Measurements from ENCODE around the gene CFAP74. TPM values are rescaled to one million over a fixed set of nuclear protein-coding genes. Genes with fewer than 3 reads are reported as not detected.

The CFAP74 gene
- total and polyA plus RNA-seq, 9 of the 15 experiments (the other 6 are each of a cell fraction or from before 2014, with no cell fraction given) = 0.03 to 0.15 (median 0.05) TPM; not detected in 6

GRCh38 chr1:1891349-1892078 is 112.1 kb downstream of the CFAP74 start (continued):
- peak in 1 of 2 experiments; percentile 49; a peak in 1 of 4 replicates for TF ChIP-seq MNT (conservative IDR thresholded peaks at IDR 0.05)
- TF ChIP-seq HMGXB4 (CRISPR knock-in tag; IDR thresholded peaks at IDR 0.05) = peak; percentile 41; the same call in 1 of the 2 replicates
- peak; percentile 83 for TF ChIP-seq POLR2A (conservative IDR thresholded peaks at IDR 0.05)
- peak; percentile 18 for TF ChIP-seq HMGN3 (IDR thresholded peaks at IDR 0.05; ENCODE audit: borderline replicate concordance, extremely low read depth, insufficient read length, low read depth, low read length)
- TF ChIP-seq MGA (IDR thresholded peaks at IDR 0.05) = peak; percentile 83
- TF ChIP-seq NEUROD1 (IDR thresholded peaks at IDR 0.05; ENCODE audit: borderline replicate concordance, low read depth, low read length, partially characterized antibody) = peak; percentile 7
- no peak for TF ChIP-seq ZNF699 (CRISPR knock-in tag; IDR thresholded peaks at IDR 0.05; ENCODE audit: insufficient replicate concordance)
- TF ChIP-seq KDM2B (CRISPR knock-in tag; IDR thresholded peaks at IDR 0.05) = 0 out of 2 replicates have a peak, but pooled peaks have one; percentile 25
- no peak for TF ChIP-seq ZFPM2 (CRISPR knock-in tag; IDR thresholded peaks at IDR 0.05)
- TF ChIP-seq RNF2 (IDR thresholded peaks at IDR 0.05) = 0 out of 2 replicates have a peak, but pooled peaks have one; percentile 20
- TF ChIP-seq POLR2B (IDR thresholded peaks at IDR 0.05; ENCODE audit: low read depth, partially characterized antibody) = peak; percentile 55
- no peak for TF ChIP-seq CAMTA2 (CRISPR knock-in tag; conservative IDR thresholded peaks at IDR 0.05)
- no peak for TF ChIP-seq ZC3H11A (IDR thresholded peaks at IDR 0.05; ENCODE audit: low read depth, low read length)
